ENCODE measurements around the gene HJV.

The HJV gene

GRCh38 chr1:145978471-145978853, 43.1 kb downstream of the HJV start:
- H3K4me3 ChIP-seq (ENCODE audit: low read depth in 1 of 5, low read length in 5 of 5): peak overlapping the region in 4 of 5 donors; percentile 30 to 61 (median 46)

GRCh38 chr1:145977486-145978470, 43.8 kb downstream of the HJV start:
- Histone ChIP-seq H3K4me3 (ENCODE audit: low read depth in 1 of 5, low read length in 5 of 5) (peak overlapping the region in 2 of 5 donors; percentile 2 to 7), H3K4me1 (ENCODE audit: control insufficient read depth in 5 of 5, insufficient read depth in 5 of 5, low read length in 5 of 5) (peaks cover 20 to 61% (median 55%) of the 10 kb centered on the region in 5 donors)

More at GRCh38 chr1:145978471-145978853, 43.1 kb downstream of the HJV start:
- Histone ChIP-seq H3K9me3 (ENCODE audit: control insufficient read depth in 5 of 5, low read length in 5 of 5) (no peaks in the 10 kb centered on the region), H3K4me1 (ENCODE audit: control insufficient read depth in 5 of 5, insufficient read depth in 5 of 5, low read length in 5 of 5) (peaks cover 20 to 66% (median 60%) of the 10 kb centered on the region in 5 donors), H3K27me3 (ENCODE audit: control insufficient read depth in 5 of 5, insufficient read depth in 4 of 5, low read length in 5 of 5) (no peaks in the 10 kb centered on the region), H3K9ac (ENCODE audit: low read length in 5 of 5) (peak overlapping the region; percentile 33 to 94 (median 74)), H3K27ac (ENCODE audit: low read depth, low read length) (peak overlapping the region; percentile 98), H3K36me3 (ENCODE audit: control insufficient read depth in 5 of 5, insufficient read depth in 5 of 5, low read length in 5 of 5) (peaks cover 0 to 5% (median 0%) of the 10 kb centered on the region in 5 donors)

DNA sequence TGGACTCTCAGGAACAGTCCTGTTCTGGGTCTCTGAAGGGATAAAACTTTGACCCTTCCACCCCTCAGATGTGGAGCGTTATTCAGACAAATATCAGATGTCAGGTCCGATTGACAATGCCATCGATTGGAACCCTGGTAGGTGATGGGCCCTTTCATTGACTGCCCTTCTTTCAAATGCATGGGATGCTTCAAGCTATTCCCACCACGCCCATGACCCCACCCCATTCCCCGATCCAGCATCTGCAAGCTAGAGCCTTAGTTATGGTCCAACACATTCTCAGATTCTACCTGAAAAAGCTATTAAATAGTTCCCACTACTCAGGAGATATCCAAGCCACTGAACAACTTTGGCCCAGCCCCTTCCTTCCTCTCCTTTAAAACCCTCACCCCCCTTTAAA, 44.5 kb downstream of the HJV start:
- Histone ChIP-seq H3K9ac (ENCODE audit: low read length in 5 of 5) (peak overlapping the region in 1 of 5 donors; percentile 69), H3K4me1 (ENCODE audit: control insufficient read depth in 5 of 5, insufficient read depth in 5 of 5, low read length in 5 of 5) (peaks cover 20 to 57% (median 49%) of the 10 kb centered on the region in 5 donors), H3K27ac (ENCODE audit: low read depth, low read length) (no peak overlapping the region), H3K27me3 (ENCODE audit: control insufficient read depth in 5 of 5, insufficient read depth in 4 of 5, low read length in 5 of 5) (no peaks in the 10 kb centered on the region), H3K4me3 (ENCODE audit: low read depth in 1 of 5, low read length in 5 of 5) (no peak overlapping the region), H3K9me3 (ENCODE audit: control insufficient read depth in 5 of 5, low read length in 5 of 5) (no peaks in the 10 kb centered on the region), H3K36me3 (ENCODE audit: control insufficient read depth in 5 of 5, insufficient read depth in 5 of 5, low read length in 5 of 5) (peaks cover 0 to 5% (median 0%) of the 10 kb centered on the region in 5 donors)

More at GRCh38 chr1:145977486-145978470, 43.8 kb downstream of the HJV start:
- Histone ChIP-seq H3K27ac (ENCODE audit: low read depth, low read length) (peak overlapping the region; percentile 98), H3K9ac (ENCODE audit: low read length in 5 of 5) (peak overlapping the region; percentile 33 to 94 (median 74)), H3K36me3 (ENCODE audit: control insufficient read depth in 5 of 5, insufficient read depth in 5 of 5, low read length in 5 of 5) (peaks cover 0 to 5% (median 0%) of the 10 kb centered on the region in 5 donors), H3K27me3 (ENCODE audit: control insufficient read depth in 5 of 5, insufficient read depth in 4 of 5, low read length in 5 of 5) (no peaks in the 10 kb centered on the region), H3K9me3 (ENCODE audit: control insufficient read depth in 5 of 5, low read length in 5 of 5) (no peaks in the 10 kb centered on the region)

GRCh38 chr1:145975216-145975615, 46.3 kb downstream of the HJV start:
- Histone ChIP-seq H3K4me1 (ENCODE audit: control insufficient read depth in 5 of 5, insufficient read depth in 5 of 5, low read length in 5 of 5) (peaks cover 15 to 39% (median 35%) of the 10 kb centered on the region in 5 donors), H3K4me3 (ENCODE audit: low read depth in 1 of 5, low read length in 5 of 5) (no peak overlapping the region), H3K27ac (ENCODE audit: low read depth, low read length) (no peak overlapping the region), H3K9me3 (ENCODE audit: control insufficient read depth in 5 of 5, low read length in 5 of 5) (no peaks in the 10 kb centered on the region), H3K9ac (ENCODE audit: low read length in 5 of 5) (no peak overlapping the region), H3K27me3 (ENCODE audit: control insufficient read depth in 5 of 5, insufficient read depth in 4 of 5, low read length in 5 of 5) (no peaks in the 10 kb centered on the region), H3K36me3 (ENCODE audit: control insufficient read depth in 5 of 5, insufficient read depth in 5 of 5, low read length in 5 of 5) (peaks cover 0 to 5% (median 0%) of the 10 kb centered on the region in 5 donors)

DNA sequence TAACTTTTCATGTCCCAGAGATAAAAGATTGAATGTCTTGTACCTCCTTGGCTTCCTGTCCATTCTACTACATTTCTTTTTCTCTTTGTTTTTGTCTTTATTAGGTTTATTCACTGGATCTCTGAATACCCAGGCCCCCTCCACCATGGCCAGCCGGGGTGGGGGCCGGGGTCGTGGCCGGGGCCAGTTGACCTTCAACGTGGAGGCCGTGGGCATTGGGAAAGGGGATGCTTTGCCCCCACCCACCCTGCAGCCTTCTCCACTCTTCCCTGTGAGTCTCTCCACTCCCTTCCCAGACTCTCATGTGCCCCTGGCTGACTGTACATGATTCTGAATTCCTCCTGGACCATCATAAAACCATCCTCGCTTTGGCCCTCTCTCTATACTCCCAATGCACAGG, 46.8 kb downstream of the HJV start:
- Histone ChIP-seq H3K27me3 (ENCODE audit: control insufficient read depth in 5 of 5, insufficient read depth in 4 of 5, low read length in 5 of 5) (no peaks in the 10 kb centered on the region), H3K36me3 (ENCODE audit: control insufficient read depth in 5 of 5, insufficient read depth in 5 of 5, low read length in 5 of 5) (peaks cover 0 to 5% (median 0%) of the 10 kb centered on the region in 5 donors), H3K27ac (ENCODE audit: low read depth, low read length) (peak overlapping the region; percentile 35), H3K4me3 (ENCODE audit: low read depth in 1 of 5, low read length in 5 of 5) (no peak overlapping the region), H3K9ac (ENCODE audit: low read length in 5 of 5) (peak overlapping the region in 1 of 5 donors; percentile 41), H3K4me1 (ENCODE audit: control insufficient read depth in 5 of 5, insufficient read depth in 5 of 5, low read length in 5 of 5) (peaks cover 15 to 35% (median 30%) of the 10 kb centered on the region in 5 donors), H3K9me3 (ENCODE audit: control insufficient read depth in 5 of 5, low read length in 5 of 5) (no peaks in the 10 kb centered on the region)

GRCh38 chr1:145972580-145972979, 49.0 kb downstream of the HJV start:
- Histone ChIP-seq H3K27me3 (ENCODE audit: control insufficient read depth in 5 of 5, insufficient read depth in 4 of 5, low read length in 5 of 5) (no peaks in the 10 kb centered on the region), H3K4me1 (ENCODE audit: control insufficient read depth in 5 of 5, insufficient read depth in 5 of 5, low read length in 5 of 5) (peaks cover 0 to 16% (median 10%) of the 10 kb centered on the region in 5 donors), H3K36me3 (ENCODE audit: control insufficient read depth in 5 of 5, insufficient read depth in 5 of 5, low read length in 5 of 5) (peaks cover 0 to 5% (median 0%) of the 10 kb centered on the region in 5 donors), H3K9ac (ENCODE audit: low read length in 5 of 5) (no peak overlapping the region), H3K4me3 (ENCODE audit: low read depth in 1 of 5, low read length in 5 of 5) (no peak overlapping the region), H3K9me3 (ENCODE audit: control insufficient read depth in 5 of 5, low read length in 5 of 5) (peaks cover 0 to 1% (median under 1%) of the 10 kb centered on the region in 5 donors), H3K27ac (ENCODE audit: low read depth, low read length) (no peak overlapping the region)

Data from subcutaneous abdominal adipose tissue (tissue), 5 donors.